ENCODE data around the gene CHD5. TPM values are rescaled to one million over a fixed set of nuclear protein-coding genes. Genes with fewer than 3 reads are reported as not detected.

Gene CHD5
- total RNA-seq, 1 donor from 2014 or later = 4.9 TPM

- H3K4me1 Mint-ChIP-seq = no peaks in the 10 kb centered on the region
- peaks cover 11% of the 10 kb centered on the region for H3K9me3 Mint-ChIP-seq
- no peak overlapping the region for H3K27ac Mint-ChIP-seq
- peaks cover 34% of the 10 kb centered on the region for H3K27me3 Mint-ChIP-seq (ENCODE audit: low read depth)
- no peak for DNase-seq (ENCODE audit: low spot score in 2 of 2, unreplicated experiment in 2 of 2)
- H3K36me3 Mint-ChIP-seq = no peaks in the 10 kb centered on the region
- H3K4me3 Mint-ChIP-seq = no peak overlapping the region
- no peak for TF ChIP-seq CTCF (IDR thresholded peaks at IDR 0.05; ENCODE audit: unreplicated experiment)
Observed at GRCh38 chr1:6130596-6130995, 49.5 kb downstream of the CHD5 start.

- no peak overlapping the region for H3K4me3 Mint-ChIP-seq
- no peak for TF ChIP-seq CTCF (IDR thresholded peaks at IDR 0.05; ENCODE audit: unreplicated experiment)
- H3K9me3 Mint-ChIP-seq = peaks cover 11% of the 10 kb centered on the region
- no peaks in the 10 kb centered on the region for H3K36me3 Mint-ChIP-seq
- no peaks in the 10 kb centered on the region for H3K4me1 Mint-ChIP-seq
- H3K27me3 Mint-ChIP-seq (ENCODE audit: low read depth) = peaks cover 35% of the 10 kb centered on the region
- DNase-seq (ENCODE audit: low spot score in 2 of 2, unreplicated experiment in 2 of 2) = no peak
- H3K27ac Mint-ChIP-seq = no peak overlapping the region
Observed at GRCh38 chr1:6130036-6130435, 50.1 kb downstream of the CHD5 start.

GRCh38 chr1:6129313-6129712 is 50.8 kb downstream of the CHD5 start:
- peaks cover 11% of the 10 kb centered on the region for H3K9me3 Mint-ChIP-seq
- DNase-seq (ENCODE audit: low spot score in 2 of 2, unreplicated experiment in 2 of 2) = no peak
- H3K36me3 Mint-ChIP-seq = no peaks in the 10 kb centered on the region
- H3K4me1 Mint-ChIP-seq = no peaks in the 10 kb centered on the region
- H3K4me3 Mint-ChIP-seq = no peak overlapping the region
- no peak overlapping the region for H3K27ac Mint-ChIP-seq
- TF ChIP-seq CTCF (IDR thresholded peaks at IDR 0.05; ENCODE audit: unreplicated experiment) = no peak
- peaks cover 35% of the 10 kb centered on the region for H3K27me3 Mint-ChIP-seq (ENCODE audit: low read depth)

GRCh38 chr1:6128276-6129081 is 51.6 kb downstream of the CHD5 start:
- peaks cover 35% of the 10 kb centered on the region for H3K27me3 Mint-ChIP-seq (ENCODE audit: low read depth)
- H3K4me1 Mint-ChIP-seq = no peaks in the 10 kb centered on the region
- no peak overlapping the region for H3K4me3 Mint-ChIP-seq
- no peak overlapping the region for H3K27ac Mint-ChIP-seq
- H3K9me3 Mint-ChIP-seq = peaks cover 11% of the 10 kb centered on the region
- no peaks in the 10 kb centered on the region for H3K36me3 Mint-ChIP-seq
- no peak for DNase-seq (ENCODE audit: low spot score in 2 of 2, unreplicated experiment in 2 of 2)
- TF ChIP-seq CTCF (IDR thresholded peaks at IDR 0.05; ENCODE audit: unreplicated experiment) = no peak

- Mint-ChIP-seq H3K4me1 (no peaks in the 10 kb centered on the region), H3K9me3 (peaks cover 8% of the 10 kb centered on the region), H3K4me3 (no peak overlapping the region), H3K36me3 (no peaks in the 10 kb centered on the region), H3K27me3 (ENCODE audit: low read depth) (peaks cover 34% of the 10 kb centered on the region), H3K27ac (no peak overlapping the region)
- TF ChIP-seq CTCF (IDR thresholded peaks at IDR 0.05; ENCODE audit: unreplicated experiment) = no peak
- peak; percentile 53 to 55 for DNase-seq (ENCODE audit: low spot score in 2 of 2, unreplicated experiment in 2 of 2)
Observed at GRCh38 chr1:6127587-6128163, 52.4 kb downstream of the CHD5 start.

Measured in mesothelial cell of epicardium (in vitro differentiated cells).